K562 (cell line): ENCODE data around the gene ROBO1. TPM values are rescaled to one million over a fixed set of nuclear protein-coding genes. Genes with fewer than 3 reads are reported as not detected.

Source experiments
- ATAC-seq: fragments of 200-7000 bp; cut with Tn5 transposase; 3 replicates; pipeline ENCODE4 v1.9.1; 2020; ENCODE audit warnings: moderate library complexity
- BruUV-seq: library from RNA; stranded (reverse); fragments of 400-500 nt; replicated peaks from 2 replicates; lab custom pipeline; 2021; lab: Mats Ljungman, UMichigan
- CTCF ChIA-PET: fragments of 300-600 bp; formaldehyde crosslinking; extraction: SDS; loops from one replicate; lab custom pipeline; 2021; ENCODE audit warnings: low intra/inter-chr PET ratio; lab: Yijun Ruan, JAX
- POLR2A ChIA-PET: fragments of 300-600, 350-650 bp; sonication (Branson Sonifier 250); formaldehyde crosslinking; extraction: SDS; loops from one replicate; lab custom pipeline; 2021; ENCODE audit warnings: antibody characterized with exemption, inconsistent platforms; lab: Yijun Ruan, JAX
- DNase-seq, 4 experiments: peaks; one replicate each; pipeline versions ENCODE4 v3.0.0 to v3.0.0-alpha.2; 2011 to 2018; ENCODE audit warnings: low spot score in 3 of 4, mixed read lengths in 3 of 4; ENCODE audit errors: extremely low read depth in 1 of 4
- FAIRE-seq: peaks from 2 replicates; lab custom pipeline; 2011; peaks lifted over from hg19 to GRCh38; lab: Jason Lieb, UNC
- H2AFZ ChIP-seq: 2 replicates; pipeline ENCODE4 v1.6.0; 2011; ENCODE audit warnings: low read depth, low read length, control low read depth, inconsistent platforms
- H3K27ac ChIP-seq: fragments of 200-600 bp; 3 replicates; pipeline ENCODE4 v1.8.0; 2011; ENCODE audit warnings: low read depth, mild to moderate bottlenecking, control low read depth, inconsistent platforms, low read length, moderate library complexity, mixed read lengths; ENCODE audit errors: extremely low read depth
- H3K27me3 ChIP-seq, 2 experiments: fragments of 300-600 bp in 1 of 2; 2 replicates in 1 of 2; 3 replicates in 1 of 2; pipeline versions ENCODE4 v1.6.0 to v1.8.0; 2011; ENCODE audit warnings: inconsistent platforms in 2 of 2, low read length in 2 of 2, mild to moderate bottlenecking in 1 of 2, mixed read lengths in 1 of 2, moderate library complexity in 1 of 2; ENCODE audit not compliant: control insufficient read depth in 2 of 2, insufficient read depth in 2 of 2
- H3K36me3 ChIP-seq: fragments of 300-600 bp; 3 replicates; pipeline ENCODE4 v1.8.0; 2011; ENCODE audit warnings: mild to moderate bottlenecking, low read length, inconsistent platforms; ENCODE audit not compliant: control insufficient read depth, insufficient read depth
- H3K4me1 ChIP-seq, 2 experiments: fragments of 200-600 bp in 1 of 2; replicated peaks in 1 of 2; 2 replicates in 1 of 2; 3 replicates in 1 of 2; pipeline versions ENCODE4 v1.5.1 to v1.8.0; 2011; ENCODE audit warnings: inconsistent platforms in 2 of 2, low read length in 2 of 2, mild to moderate bottlenecking in 1 of 2, mixed read lengths in 1 of 2, moderate library complexity in 1 of 2; ENCODE audit not compliant: control insufficient read depth in 2 of 2, insufficient read depth in 2 of 2
- H3K4me2 ChIP-seq: 2 replicates; pipeline ENCODE4 v1.6.1; 2011; ENCODE audit warnings: low read length, control low read depth, inconsistent platforms, mixed read lengths; ENCODE audit not compliant: insufficient read depth
- H3K4me3 ChIP-seq: fragments of 200-600 bp; sonication (generic), shearing (Covaris generic); 2 replicates; pipeline ENCODE4 v1.5.1; 2016; ENCODE audit warnings: control low read depth, inconsistent platforms
- H3K79me2 ChIP-seq: fragments of 200-600 bp; 3 replicates; pipeline ENCODE4 v1.8.0; 2011; ENCODE audit warnings: low read length, inconsistent platforms; ENCODE audit not compliant: control insufficient read depth, insufficient read depth
- H3K9ac ChIP-seq, 2 experiments: 2 replicates each; pipeline versions ENCODE4 v1.6.0 to v1.6.1; 2011; ENCODE audit warnings: low read depth in 2 of 2, low read length in 2 of 2, control low read depth in 1 of 2, inconsistent platforms in 1 of 2, mild to moderate bottlenecking in 1 of 2, mixed read lengths in 1 of 2; ENCODE audit not compliant: insufficient read depth in 1 of 2
- H3K9me1 ChIP-seq: one replicate; pipeline ENCODE4 v1.6.0; 2011; ENCODE audit warnings: inconsistent platforms, mild to moderate bottlenecking, low read length, moderate library complexity; ENCODE audit not compliant: control insufficient read depth, insufficient read depth
- H3K9me3 ChIP-seq: replicated peaks from 2 replicates; pipeline ENCODE4 v1.5.1; 2011; ENCODE audit warnings: low read depth, low read length, inconsistent platforms; ENCODE audit not compliant: control insufficient read depth, insufficient read depth
- H4K20me1 ChIP-seq: replicated peaks from 2 replicates; pipeline ENCODE4 v1.6.1; 2011; ENCODE audit warnings: low read length, inconsistent platforms, mixed read lengths; ENCODE audit not compliant: control insufficient read depth, insufficient read depth
- BHLHE40 ChIP-seq: IDR thresholded peaks from 2 replicates; pipeline ENCODE4 v1.6.1; 2011; ENCODE audit warnings: low read length, improper control_type of control experiment
- E2F5 ChIP-seq: sonication (generic); formaldehyde crosslinking; IDR thresholded peaks from 2 replicates; pipeline ENCODE4 v1.8.0; 2022; ENCODE audit warnings: mild to moderate bottlenecking, missing genetic modification reagents
- KLF16 ChIP-seq: IDR thresholded peaks from 2 replicates; pipeline ENCODE4 v1.6.1; 2016; ENCODE audit warnings: antibody characterized with exemption
- PHF8 ChIP-seq: fragments of 200-600 bp; sonication (generic); IDR thresholded peaks from 2 replicates; pipeline ENCODE4 v1.6.1; 2012; ENCODE audit warnings: mixed run types, mild to moderate bottlenecking, inconsistent platforms, low read length, moderate library complexity, borderline replicate concordance
- ZNF316 ChIP-seq: fragments of 450-650 bp; IDR thresholded peaks from 2 replicates; pipeline ENCODE4 v1.6.1; 2016
- WGBS: fragments of 100-300 bp; shearing (Covaris generic); methylation state at CpG from one replicate; pipeline ENCODE4 v1.1.6; 2016; ENCODE audit warnings: low coverage, mixed read lengths; ENCODE audit not compliant: insufficient coverage; ENCODE audit errors: missing lambda C conversion rate; 5-methylcytosine and 5-hydroxymethylcytosine counted together
- in situ Hi-C: fragments of 300-500 bp; cut with MboI; formaldehyde crosslinking; loops from 4 replicates; pipeline ENCODE4 v1.15.0; 2018; ENCODE audit warnings: inconsistent platforms, mixed read lengths
- intact Hi-C: fragments of 100-400 bp; cut with micrococcal nuclease; formaldehyde crosslinking; loops from 2 replicates; pipeline ENCODE4 v1.14.2; 2022
- polyA plus RNA-seq, 8 experiments: library from polyadenylated mRNA; depleted of rRNA in 4 of 8; stranded (reverse) in 5 of 8; unstranded in 3 of 8; fragments of >200 nt; fragmentation: Nextera tagmentation in 2 of 8; fragmentation: Illumina TruSeq in 1 of 8; extraction: Ambion mirVana in 2 of 8; extraction: Trizol in 1 of 8; gene quantifications; 2 replicates each; pipeline versions ENCODE4 v1.2.1 to v1.2.3, GENCODE V29; 2011 to 2014; ENCODE audit warnings: inconsistent platforms in 1 of 8, missing spikeins in 1 of 8
- total RNA-seq, 7 experiments: library from RNA; depleted of rRNA in 6 of 7; stranded (reverse); fragments of >200 nt in 6 of 7; fragmentation: Illumina TruSeq in 2 of 7; extraction: Trizol in 2 of 7; gene quantifications; 2 replicates each; pipeline versions ENCODE4 v1.2.1 to v1.2.3, GENCODE V29; 2011 to 2021; ENCODE audit warnings: low replicate concordance in 1 of 7
- TF ChIP-seq, protein P1 (sequence below): fragments of 450-650 bp; IDR thresholded peaks from 2 replicates; pipeline ENCODE4 v1.6.1; 2018; ENCODE audit not compliant: partially characterized antibody
- TF ChIP-seq, protein P2 (sequence below): fragments of 250-450 bp; sonication (Bioruptor Pico); IDR thresholded peaks from 2 replicates; pipeline ENCODE4 v1.4.0; 2020

ROBO1 gene
- total and polyA plus RNA-seq, 9 of the 15 experiments (the other 6 are each of a cell fraction or from before 2014, with no cell fraction given): 0.01 to 0.53 (median 0.17) TPM; not detected in 5

DNA sequence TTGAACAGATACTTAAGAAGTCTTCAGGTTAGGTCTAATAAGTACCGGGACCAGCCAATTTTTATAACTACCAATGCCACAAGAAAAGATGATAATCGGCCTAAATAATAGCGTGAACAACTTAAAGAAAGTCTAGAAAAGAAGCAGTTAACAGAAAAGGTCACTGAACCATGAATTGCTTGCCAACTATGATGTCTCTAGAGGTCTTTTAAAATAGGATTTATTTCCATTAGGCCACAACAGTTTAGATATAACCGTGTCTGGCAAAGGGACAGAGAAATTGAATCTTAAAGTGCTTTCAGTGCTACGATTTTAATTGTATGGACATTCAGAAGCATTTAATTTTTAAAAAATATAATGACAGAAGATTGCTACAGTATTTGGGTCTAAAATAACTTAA lies 1070.4 kb downstream of the ROBO1 start (continued):
- TF ChIP-seq, protein P1, sequence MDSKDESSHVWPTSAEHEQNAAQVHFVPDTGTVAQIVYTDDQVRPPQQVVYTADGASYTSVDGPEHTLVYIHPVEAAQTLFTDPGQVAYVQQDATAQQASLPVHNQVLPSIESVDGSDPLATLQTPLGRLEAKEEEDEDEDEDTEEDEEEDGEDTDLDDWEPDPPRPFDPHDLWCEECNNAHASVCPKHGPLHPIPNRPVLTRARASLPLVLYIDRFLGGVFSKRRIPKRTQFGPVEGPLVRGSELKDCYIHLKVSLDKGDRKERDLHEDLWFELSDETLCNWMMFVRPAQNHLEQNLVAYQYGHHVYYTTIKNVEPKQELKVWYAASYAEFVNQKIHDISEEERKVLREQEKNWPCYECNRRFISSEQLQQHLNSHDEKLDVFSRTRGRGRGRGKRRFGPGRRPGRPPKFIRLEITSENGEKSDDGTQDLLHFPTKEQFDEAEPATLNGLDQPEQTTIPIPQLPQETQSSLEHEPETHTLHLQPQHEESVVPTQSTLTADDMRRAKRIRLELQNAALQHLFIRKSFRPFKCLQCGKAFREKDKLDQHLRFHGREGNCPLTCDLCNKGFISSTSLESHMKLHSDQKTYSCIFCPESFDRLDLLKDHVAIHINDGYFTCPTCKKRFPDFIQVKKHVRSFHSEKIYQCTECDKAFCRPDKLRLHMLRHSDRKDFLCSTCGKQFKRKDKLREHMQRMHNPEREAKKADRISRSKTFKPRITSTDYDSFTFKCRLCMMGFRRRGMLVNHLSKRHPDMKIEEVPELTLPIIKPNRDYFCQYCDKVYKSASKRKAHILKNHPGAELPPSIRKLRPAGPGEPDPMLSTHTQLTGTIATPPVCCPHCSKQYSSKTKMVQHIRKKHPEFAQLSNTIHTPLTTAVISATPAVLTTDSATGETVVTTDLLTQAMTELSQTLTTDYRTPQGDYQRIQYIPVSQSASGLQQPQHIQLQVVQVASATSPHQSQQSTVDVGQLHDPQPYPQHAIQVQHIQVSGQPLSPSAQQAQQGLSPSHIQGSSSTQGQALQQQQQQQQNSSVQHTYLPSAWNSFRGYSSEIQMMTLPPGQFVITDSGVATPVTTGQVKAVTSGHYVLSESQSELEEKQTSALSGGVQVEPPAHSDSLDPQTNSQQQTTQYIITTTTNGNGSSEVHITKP: no peak
- TF ChIP-seq BHLHE40: no peak

DNA sequence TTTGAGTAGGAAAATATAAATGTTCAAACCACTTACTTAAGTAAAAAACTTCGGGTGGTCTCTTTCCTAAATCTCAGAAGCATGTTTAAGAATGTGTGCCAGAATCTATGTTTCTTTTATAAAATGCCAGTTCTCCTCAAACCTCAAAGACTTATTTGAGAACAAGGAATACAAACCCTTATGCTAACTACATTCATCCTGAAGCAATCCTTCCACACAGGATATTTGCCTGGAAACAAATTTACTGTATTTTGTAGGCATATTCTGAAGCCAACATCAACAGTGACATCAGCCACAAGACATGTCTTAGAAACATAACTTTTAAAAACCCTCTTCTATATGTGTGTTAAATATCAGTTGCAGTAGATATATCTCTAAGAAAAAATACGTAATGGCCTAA lies 1077.0 kb downstream of the ROBO1 start:
- Histone ChIP-seq H3K4me2 (no peak overlapping the region), H4K20me1 (no peaks in the 10 kb centered on the region), H2AFZ (no peak overlapping the region), H3K9me3 (no peaks in the 10 kb centered on the region), H3K79me2 (no peaks in the 10 kb centered on the region), H3K36me3 (no peaks in the 10 kb centered on the region), H3K9ac (no peak overlapping the region), H3K4me1 (no peaks in the 10 kb centered on the region), H3K27ac (no peak overlapping the region), H3K27me3 (no peaks in the 10 kb centered on the region), H3K9me1 (no peaks in the 10 kb centered on the region), H3K4me3 (no peak overlapping the region)
- BruUV-seq: no TSS peak
- 0% methylated on average over 2 of the region's 2 CpGs for WGBS
- ChIA-PET POLR2A (no interaction called here), CTCF (no interaction called here)
- ATAC-seq (no peak), FAIRE-seq (no peak), DNase-seq (no peak)
- intact Hi-C loops: no loop called here
- in situ Hi-C loops: no loop called here
- TF ChIP-seq ZNF316 (no peak), PHF8 (no peak), E2F5 (CRISPR knock-in tag) (no peak), KLF16 (no peak)
- TF ChIP-seq, protein P2, sequence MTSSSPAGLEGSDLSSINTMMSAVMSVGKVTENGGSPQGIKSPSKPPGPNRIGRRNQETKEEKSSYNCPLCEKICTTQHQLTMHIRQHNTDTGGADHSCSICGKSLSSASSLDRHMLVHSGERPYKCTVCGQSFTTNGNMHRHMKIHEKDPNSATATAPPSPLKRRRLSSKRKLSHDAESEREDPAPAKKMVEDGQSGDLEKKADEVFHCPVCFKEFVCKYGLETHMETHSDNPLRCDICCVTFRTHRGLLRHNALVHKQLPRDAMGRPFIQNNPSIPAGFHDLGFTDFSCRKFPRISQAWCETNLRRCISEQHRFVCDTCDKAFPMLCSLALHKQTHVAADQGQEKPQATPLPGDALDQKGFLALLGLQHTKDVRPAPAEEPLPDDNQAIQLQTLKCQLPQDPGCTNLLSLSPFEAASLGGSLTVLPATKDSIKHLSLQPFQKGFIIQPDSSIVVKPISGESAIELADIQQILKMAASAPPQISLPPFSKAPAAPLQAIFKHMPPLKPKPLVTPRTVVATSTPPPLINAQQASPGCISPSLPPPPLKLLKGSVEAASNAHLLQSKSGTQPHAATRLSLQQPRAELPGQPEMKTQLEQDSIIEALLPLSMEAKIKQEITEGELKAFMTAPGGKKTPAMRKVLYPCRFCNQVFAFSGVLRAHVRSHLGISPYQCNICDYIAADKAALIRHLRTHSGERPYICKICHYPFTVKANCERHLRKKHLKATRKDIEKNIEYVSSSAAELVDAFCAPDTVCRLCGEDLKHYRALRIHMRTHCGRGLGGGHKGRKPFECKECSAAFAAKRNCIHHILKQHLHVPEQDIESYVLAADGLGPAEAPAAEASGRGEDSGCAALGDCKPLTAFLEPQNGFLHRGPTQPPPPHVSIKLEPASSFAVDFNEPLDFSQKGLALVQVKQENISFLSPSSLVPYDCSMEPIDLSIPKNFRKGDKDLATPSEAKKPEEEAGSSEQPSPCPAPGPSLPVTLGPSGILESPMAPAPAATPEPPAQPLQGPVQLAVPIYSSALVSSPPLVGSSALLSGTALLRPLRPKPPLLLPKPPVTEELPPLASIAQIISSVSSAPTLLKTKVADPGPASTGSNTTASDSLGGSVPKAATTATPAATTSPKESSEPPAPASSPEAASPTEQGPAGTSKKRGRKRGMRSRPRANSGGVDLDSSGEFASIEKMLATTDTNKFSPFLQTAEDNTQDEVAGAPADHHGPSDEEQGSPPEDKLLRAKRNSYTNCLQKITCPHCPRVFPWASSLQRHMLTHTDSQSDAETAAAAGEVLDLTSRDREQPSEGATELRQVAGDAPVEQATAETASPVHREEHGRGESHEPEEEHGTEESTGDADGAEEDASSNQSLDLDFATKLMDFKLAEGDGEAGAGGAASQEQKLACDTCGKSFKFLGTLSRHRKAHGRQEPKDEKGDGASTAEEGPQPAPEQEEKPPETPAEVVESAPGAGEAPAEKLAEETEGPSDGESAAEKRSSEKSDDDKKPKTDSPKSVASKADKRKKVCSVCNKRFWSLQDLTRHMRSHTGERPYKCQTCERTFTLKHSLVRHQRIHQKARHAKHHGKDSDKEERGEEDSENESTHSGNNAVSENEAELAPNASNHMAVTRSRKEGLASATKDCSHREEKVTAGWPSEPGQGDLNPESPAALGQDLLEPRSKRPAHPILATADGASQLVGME: no peak
